Activated CD8-positive, alpha-beta memory T cell treated with anti-CD3 and anti-CD28 coated beads for 36 hours (primary cell): ENCODE measurements around the gene USO1. TPM values are rescaled to one million over a fixed set of nuclear protein-coding genes. Genes with fewer than 3 reads are reported as not detected.
"Not testable (repeated sequence)": the region's sequence is repeated elsewhere in the genome, so short reads cannot be mapped to it uniquely, and the experiment has no call there.

Source experiments
- CTCF ChIA-PET: fragments of 350-600 bp; sonication (Branson Sonifier 250); formaldehyde crosslinking; loops from one replicate; lab custom pipeline; 2021; ENCODE audit warnings: antibody characterized with exemption; lab: Charles Lee
- POLR2A ChIA-PET: fragments of 350-600 bp; sonication (Branson Sonifier 250); formaldehyde crosslinking; loops from one replicate; lab custom pipeline; 2021; ENCODE audit warnings: antibody characterized with exemption; lab: Charles Lee
- total RNA-seq, 2 experiments: library from RNA; stranded (reverse); gene quantifications; one replicate each; pipeline ENCODE4 v1.2.3, GENCODE V29; 2021

Gene USO1
- total RNA-seq, 2 experiments from 2014 or later, result 40.8 to 43.8 TPM

DNA sequence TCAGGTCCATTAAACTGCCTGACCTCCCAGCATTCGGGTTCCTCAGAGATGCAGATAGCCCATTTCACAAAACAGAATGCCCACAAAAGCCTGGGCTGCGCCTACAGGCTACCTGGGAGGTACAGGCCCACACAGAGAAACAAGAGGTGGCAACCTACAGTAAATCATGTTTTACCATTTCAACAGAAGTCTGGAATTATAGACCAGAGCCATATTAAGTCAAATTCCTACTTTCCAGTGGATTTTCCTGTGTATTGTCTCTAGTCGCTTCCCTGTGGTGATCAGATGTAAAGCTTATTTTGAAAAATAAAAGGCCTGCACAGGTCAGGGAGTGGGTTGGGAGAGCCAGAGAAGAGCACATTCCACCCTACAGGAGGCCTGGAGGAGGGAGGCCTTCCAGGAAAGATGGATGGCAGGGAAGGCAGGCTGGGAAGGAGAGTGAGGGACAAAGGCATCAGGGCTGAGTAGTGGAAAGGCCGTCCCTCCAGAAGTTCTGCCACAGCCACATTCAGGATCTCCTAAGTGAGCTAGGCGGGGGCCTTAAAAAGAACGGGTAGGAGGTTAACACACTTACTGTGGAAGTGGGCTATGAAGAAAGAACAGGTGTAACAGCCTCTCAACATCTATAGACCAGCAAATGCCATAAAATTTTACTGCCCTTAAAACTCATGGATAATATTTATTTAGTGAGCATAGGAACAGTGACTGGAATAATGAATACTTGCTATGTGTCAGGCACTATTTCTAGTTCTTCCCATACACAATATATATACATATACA lies 19.0 kb upstream of the USO1 start:
- CTCF ChIA-PET, result interaction anchor here (0.6 kb wide), 1 partner anchor 128 kb away, joined by 3 read pairs; no protein-coding TSS in a partner anchor
- POLR2A ChIA-PET, result no interaction called here

DNA sequence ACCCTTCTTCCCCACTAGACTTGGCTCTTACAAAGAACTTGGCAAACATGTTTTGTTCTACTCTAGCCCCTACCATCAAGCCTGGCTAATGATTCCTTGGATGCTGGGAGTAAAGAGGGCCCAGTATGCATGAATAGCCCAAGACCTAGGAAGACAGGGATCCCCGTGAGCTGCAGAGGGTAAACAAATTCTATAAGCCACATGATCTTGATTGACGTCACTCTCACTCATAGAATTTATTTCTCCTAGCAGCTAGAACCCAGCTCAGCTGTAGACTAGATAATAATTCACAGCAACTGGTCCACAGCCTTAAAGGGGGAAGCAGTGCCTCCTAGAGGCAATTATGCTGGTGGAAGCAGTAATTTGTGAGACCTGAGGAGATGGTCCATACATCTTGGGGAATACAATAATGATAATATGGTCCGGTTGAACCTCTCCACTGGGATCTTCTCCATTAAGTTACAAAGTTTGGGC lies 16.1 kb upstream of the USO1 start:
- POLR2A ChIA-PET, result interaction anchor here (1.3 kb wide), 1 partner anchor 16 kb away, joined by 4 read pairs; the partner anchor contains the start of gene USO1

DNA sequence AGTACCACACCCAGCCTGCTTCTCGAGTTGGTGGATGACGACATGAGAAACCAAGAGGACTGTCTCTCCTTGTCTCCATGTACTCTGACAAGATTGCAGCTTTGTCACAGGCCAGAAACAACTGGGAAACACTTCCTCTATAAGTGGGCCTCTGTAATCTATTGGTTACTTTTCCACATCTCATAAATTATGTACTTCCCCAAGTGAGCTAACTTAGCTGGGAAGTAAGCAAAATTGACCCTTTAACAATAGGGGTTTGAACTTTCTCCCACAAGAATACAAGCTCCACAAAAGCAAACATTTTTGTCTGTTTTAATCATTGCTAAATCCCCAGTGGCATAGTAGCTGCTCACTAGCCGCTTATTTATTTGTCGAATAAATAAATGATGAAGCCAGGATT lies 14.1 kb upstream of the USO1 start:
- CTCF ChIA-PET, result interaction anchor here (0.5 to 1.6 kb wide), 5 partner anchors 11 to 309 kb away, joined by 3 to 5 read pairs (median 4); no protein-coding TSS in a partner anchor
- POLR2A ChIA-PET, result no interaction called here

More for the DNA sequence above, 16.1 kb upstream of the USO1 start:
- CTCF ChIA-PET, result interaction anchor here (0.9 to 1.6 kb wide), 2 partner anchors 25 to 53 kb away, joined by 4 read pairs; no protein-coding TSS in a partner anchor

DNA sequence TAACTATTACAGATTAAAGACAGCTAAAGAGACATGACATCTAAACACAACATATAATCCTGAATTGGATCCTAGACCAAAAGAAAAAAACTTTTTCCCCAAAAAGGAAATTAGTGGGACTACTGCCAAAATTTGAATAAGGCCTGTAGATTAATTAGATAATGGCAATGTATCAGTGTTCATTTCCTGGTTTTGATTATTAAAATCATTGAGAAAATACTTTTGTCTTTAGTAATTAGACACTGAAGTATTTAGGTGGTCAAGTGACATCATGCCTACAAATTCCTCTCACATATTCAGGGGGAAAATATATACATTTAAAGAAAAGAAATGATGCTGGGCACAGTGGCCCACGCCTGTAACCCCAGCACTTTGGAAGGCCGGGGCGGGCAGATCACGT lies 10.4 kb upstream of the USO1 start:
- CTCF ChIA-PET, result no interaction called here
- POLR2A ChIA-PET, result no interaction called here

DNA sequence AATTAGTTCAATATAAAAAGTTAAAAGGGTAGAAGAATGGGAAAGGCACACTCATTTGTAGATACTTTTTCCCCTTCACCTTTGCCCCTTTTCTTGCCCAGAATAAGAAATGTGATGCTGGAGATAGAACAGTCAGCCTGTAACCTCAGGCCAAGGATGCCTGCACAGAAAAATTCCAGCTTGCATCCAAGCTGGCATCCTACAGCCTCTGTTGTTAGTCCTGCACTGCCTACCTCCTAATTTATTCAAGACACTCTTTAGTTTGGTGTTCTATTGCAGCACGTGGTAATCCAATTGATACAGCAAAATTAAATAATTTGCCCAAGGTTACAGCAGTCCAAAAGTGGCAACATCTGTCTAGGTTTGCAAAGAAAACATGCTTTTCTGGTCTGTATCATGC lies 9.7 kb upstream of the USO1 start:
- POLR2A ChIA-PET, result no interaction called here

DNA sequence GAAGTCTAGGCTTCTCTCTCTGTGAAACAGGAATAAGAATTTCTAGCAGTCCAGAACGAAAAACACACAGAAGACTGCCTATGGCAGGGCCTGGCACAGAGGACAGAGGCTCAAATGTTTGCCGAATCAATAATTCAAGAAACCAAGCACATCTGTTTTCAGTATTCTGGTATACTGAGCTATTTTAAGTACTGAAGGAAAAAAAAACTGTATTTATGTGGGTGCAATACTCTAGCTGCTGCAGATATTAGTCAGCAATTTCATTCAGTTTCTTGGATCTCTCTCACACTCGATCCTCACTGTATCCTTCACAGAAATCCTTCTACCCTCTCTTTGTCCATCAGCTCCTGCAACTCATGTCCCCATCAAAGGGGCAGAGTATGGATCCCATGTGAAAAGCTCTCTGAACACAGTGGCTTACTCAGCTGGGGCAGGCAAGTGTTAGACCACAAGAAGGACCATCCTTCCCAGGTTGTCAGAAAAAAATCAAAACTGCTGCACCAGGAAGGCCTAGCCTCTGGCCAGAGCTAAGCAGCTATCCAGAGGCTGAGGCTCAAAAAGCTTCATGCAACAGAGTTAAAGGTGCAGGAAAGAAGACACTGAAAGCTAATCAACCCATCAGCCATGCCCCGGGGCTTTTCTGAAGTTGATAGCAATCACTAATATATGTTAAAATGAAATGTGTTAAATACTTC lies 9.1 kb upstream of the USO1 start:
- POLR2A ChIA-PET, result no interaction called here

More for the DNA sequence above, 9.7 kb upstream of the USO1 start:
- CTCF ChIA-PET, result no interaction called here

DNA sequence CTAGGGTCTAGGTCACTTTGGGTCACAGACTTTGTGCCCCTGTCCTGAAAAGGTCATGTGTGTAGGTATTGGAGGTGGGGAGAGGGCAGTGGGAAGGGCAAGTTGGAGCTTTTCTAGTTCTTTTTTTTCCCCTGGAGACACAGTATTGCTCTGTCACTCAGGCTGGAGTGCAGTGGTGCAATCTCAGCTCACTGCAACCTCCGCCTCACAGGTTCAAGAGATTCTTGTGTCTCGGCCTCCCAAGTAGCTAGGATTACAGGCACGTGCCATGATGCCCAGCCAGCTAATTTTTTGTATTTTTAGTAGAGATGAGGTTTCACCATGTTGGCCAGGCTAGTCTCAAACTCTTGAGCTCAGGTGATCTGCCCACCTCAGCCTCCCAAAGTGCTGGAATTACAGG lies 8.3 kb upstream of the USO1 start:
- CTCF ChIA-PET, result interaction anchor here (0.6 kb wide), 1 partner anchor 32 kb away, joined by 3 read pairs; no protein-coding TSS in a partner anchor
- POLR2A ChIA-PET, result not testable (repeated sequence)

More for the DNA sequence above, 9.1 kb upstream of the USO1 start:
- CTCF ChIA-PET, result interaction anchor here (0.6 kb wide), 1 partner anchor 31 kb away, joined by 3 read pairs; no protein-coding TSS in a partner anchor

DNA sequence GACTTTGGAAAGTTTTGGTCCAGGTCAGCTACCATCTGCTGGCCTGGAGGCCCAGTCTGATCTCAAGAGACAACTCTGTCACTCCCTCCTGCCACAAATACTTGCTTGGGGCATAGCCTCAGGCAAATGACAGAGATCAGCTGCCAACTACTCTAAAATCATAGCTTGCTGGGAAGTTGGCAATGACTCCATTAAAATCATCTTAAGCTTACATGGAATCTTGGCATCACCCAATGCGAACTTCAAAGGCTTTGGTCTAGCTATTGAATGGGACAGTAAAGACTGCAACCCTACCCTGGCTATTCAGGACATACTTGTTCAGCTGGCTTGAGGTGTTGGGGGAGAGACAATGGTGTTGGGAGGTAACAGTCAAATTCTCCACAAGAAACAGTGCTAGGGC lies 7.0 kb upstream of the USO1 start:
- POLR2A ChIA-PET, result no interaction called here
- CTCF ChIA-PET, result no interaction called here

DNA sequence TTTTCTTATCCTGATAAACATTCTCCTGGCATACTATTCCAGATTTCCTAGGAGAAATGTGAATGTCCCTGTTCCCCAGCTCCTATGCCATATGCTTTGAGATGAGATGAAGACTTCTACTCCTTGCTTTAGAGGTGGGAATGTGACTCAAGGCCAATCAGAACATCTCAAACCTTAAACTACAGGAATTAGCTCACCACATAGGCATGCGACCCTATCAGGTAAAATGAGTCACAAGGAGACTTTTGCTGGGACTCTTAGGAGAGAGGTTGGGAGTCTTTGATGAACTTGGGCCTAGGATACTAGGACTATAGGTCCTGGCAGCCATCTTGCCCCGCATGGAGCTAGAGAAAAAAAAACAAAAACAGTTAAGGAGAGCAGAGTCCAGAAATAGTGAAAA lies 5.8 kb upstream of the USO1 start:
- CTCF ChIA-PET, result interaction anchor here (0.7 kb wide), 1 partner anchor 117 kb away, joined by 3 read pairs; no protein-coding TSS in a partner anchor
- POLR2A ChIA-PET, result no interaction called here

DNA sequence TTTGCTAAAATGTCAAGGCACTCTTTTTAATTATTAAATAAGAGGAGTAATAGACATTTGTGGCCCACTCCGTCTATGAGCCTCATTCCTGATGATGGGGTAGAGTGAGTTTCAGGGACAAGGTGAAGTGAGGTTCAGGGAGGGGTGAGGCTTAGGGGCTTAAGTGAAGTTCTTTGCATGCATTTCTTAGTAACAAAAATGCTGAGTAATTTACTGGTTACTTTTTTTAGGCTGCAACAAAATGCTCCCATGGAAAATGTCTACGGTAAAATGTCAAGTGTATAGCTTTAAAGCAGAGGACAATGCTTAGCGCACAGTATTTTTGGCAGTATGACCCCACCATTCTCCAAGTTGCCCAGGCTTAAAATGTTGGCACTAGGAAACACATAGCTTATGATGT lies 2.0 kb upstream of the USO1 start:
- POLR2A ChIA-PET, result no interaction called here
- CTCF ChIA-PET, result interaction anchor here (1.4 kb wide), 1 partner anchor 50 kb away, joined by 3 read pairs; no protein-coding TSS in a partner anchor

DNA sequence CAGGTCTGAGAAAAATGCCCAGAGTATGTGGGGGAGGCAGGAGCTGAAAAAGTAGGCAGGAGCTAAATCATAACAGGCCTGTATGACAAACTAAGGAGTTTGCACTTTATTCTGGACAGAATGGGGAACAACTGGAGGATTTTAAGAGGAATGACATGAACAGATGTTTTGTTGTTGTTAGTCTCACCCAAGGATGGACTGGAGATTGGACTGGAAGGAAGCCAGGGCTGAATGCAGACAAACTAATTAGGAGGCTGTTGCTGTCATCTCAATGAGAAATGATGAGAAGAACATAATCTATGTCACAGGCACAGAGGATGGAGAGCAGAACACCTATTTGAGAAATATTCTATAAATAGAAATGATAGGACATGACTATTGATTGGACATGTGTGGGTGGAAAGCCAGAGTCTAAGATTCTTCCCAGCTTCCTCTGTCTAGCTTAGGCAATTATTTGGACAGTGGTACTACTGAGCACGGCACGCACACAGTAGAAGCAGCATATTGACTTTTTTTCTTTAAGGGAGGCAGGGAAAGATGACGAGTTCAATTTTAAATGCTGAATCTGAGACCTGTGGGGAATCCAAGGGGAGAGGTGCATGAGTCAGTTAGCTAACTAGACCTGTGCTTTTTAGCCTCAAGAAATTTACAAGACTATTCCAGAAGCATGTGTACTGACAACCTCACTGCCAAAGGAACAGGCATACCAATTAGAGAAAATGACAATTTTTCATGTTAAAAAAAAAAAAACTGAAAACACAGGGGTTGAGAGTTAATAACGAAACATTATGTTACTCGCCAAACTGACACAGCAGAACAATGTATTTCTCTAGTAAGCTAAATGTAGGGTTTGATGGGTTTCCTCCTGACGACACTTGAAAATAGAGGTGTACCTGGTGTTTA lies 963 bp upstream of the USO1 start:
- ChIA-PET CTCF (interaction anchor here (0.6 to 1.4 kb wide), 14 partner anchors 11 to 218 kb away, joined by 3 to 7 read pairs (median 3); partner anchors contain the start of gene NAAA), POLR2A (interaction anchor here (1.2 to 3.0 kb wide), 3 partner anchors 15 to 84 kb away, joined by 3 to 23 read pairs (median 4); partner anchors contain the start of gene G3BP2)

DNA sequence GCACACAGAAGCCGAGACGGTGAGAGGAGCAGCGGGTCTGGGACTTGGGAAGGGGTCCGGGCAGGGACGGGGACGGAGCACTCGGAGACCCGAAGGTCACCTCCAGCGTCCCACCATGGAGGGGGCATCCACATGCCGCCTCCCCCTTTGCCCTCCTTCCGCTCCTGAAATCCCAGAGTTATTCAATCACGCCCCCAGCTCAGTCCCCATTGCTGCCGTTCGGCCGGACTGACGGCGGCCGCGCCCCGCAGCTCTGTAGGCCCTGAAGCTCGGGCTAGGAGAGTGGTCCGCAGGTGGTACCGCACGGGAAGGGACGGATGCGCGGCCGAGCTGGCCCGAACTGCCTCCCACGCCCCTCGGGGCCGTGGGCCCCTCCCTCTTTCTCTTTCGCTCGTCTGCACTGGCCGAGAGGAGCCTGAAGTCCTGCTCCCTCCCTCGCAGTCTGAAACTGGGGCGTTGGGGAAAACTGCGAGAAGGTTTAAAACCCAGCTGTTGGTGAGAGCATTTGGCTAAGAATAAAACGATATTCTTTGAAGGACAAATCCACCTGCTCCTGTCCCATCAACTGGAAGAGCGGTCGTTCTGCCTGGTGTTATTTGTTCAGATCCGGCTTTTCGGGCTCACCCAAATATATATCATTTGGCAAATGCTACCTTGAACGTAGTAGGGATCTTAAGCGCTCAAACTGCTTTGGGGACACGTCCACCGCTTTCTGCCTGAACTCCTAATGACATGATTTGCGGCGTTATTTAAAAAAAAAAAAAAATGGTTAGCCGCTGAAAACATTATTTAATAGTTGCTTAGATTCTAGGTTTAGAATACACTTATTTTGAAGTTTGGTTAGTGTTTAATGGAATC lies 719 bp downstream of the USO1 start:
- POLR2A ChIA-PET, result interaction anchor here (0.9 to 3.0 kb wide), 4 partner anchors 17 to 57 kb away, joined by 3 to 23 read pairs (median 4); partner anchors contain the start of gene G3BP2
- CTCF ChIA-PET, result interaction anchor here (0.5 to 1.6 kb wide), 7 partner anchors 39 to 154 kb away, joined by 3 to 5 read pairs (median 3); no protein-coding TSS in a partner anchor

DNA sequence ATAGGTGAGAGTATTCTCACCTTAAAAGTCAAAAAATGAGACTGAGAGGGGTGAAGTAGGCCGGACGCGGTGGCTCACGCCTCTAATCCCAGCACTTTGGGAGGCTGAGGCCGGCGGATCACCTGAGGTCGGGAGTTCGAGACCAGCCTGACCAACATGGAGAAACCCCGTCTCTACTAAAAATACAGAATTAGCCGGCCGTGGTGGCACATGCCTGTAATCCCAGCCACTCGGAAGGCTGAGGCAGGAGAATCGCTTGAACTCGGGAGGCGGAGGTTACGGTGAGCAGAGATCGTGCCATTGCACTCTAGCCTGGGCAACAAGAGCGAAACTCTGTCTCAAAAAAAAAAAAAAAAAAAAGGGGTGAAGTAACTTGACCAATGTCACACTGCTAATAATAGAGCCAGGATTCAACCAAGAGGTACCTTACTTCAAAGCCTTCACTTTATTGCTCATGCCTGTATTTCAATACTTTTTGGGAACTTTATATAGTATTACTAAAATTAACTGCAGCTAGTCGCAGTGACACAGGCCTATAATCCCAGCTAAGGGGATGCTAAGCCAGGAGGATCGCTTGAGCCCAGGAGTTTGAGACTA lies 1.7 kb downstream of the USO1 start:
- CTCF ChIA-PET, result not testable (repeated sequence)
- POLR2A ChIA-PET, result interaction anchor here (3.0 kb wide), 1 partner anchor 53 kb away, joined by 23 read pairs; the partner anchor contains the start of gene G3BP2

DNA sequence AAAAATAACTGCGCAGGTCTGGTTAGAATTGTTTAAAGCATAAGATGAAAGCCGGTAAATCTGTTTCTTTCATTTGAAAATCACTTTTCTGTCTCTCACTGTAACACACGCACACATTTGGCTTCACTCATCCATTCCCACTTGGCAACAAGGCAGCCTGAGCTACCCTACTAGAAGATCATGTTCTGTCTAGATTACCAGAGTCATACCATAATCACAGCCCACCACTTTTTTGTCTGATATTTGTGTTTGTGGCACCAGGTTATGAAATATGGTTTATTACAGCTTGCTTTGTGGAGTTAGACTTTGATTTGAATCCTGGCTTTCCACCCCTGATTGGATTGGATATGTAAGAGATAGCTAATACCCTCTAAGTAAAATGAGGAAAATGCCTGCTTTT lies 2.2 kb downstream of the USO1 start:
- ChIA-PET CTCF (interaction anchor here (0.5 to 1.0 kb wide), 2 partner anchors 121 to 224 kb away, joined by 3 read pairs; no protein-coding TSS in a partner anchor), POLR2A (no interaction called here)

DNA sequence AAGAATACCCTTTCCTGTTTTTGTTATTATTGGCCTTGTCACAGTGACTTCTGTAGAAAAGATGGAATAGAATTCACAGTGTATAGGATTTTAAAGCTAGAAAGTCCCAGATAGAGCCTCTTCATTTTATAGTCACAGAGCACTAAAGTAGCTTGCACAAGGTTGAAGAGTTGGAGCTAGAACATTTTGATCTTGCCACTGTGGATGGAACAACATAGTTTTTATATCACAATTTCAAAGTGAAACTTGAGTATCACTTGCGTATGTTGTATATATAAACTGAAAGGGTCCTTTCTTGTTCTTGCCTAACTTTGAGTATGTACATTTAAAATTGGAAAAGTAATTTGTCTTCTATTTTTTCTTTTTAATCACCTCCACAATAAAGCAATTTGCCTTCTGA lies 2.7 kb downstream of the USO1 start:
- CTCF ChIA-PET, result interaction anchor here (0.5 to 1.0 kb wide), 2 partner anchors 121 to 223 kb away, joined by 3 read pairs; no protein-coding TSS in a partner anchor

DNA sequence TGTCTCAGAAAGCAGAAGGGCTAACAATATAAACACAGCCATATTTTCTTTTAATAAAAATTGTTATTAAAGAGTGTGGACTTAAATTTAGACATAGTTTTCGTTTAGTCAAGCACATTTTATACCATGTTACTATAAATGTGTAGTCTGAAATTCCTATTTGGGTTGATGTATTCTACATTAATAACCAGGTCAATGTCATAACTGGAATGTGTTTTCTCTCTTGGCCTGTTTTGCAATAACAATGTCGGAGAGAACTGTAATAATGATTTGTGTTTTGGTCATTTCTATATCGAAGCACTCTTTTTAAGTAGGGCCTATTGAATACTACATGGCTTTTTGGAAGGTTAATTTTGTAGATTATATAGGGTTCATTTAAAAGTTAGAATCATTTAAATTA lies 5.5 kb downstream of the USO1 start:
- CTCF ChIA-PET, result no interaction called here
- POLR2A ChIA-PET, result interaction anchor here (0.6 kb wide), 1 partner anchor 30 kb away, joined by 3 read pairs; no protein-coding TSS in a partner anchor

More for the DNA sequence above, 2.7 kb downstream of the USO1 start:
- POLR2A ChIA-PET, result no interaction called here

DNA sequence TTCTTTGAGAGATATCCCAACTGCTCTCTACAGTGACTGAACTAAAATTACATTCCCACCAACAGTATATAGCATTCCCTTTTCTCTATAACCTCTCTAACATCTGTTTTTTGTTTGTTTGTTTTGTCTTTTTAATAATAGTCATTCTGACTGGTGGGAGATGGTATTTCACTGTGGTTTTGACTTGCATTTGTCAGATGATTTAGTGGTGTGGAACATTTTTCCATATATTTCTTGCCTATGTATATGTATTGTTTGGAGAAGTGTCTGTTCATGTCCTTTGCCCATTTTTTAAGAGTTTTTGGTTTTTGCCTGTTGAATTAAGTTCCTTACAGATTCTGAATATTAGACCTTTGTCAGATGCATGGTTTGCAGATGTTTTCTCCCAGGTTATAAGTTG lies 9.0 kb downstream of the USO1 start:
- POLR2A ChIA-PET, result no interaction called here
- CTCF ChIA-PET, result no interaction called here
